ENCODE measurements around the gene SIAE.

- TF ChIP-seq CTCF (IDR thresholded peaks at IDR 0.05) (no peak), POLR2AphosphoS5 (IDR thresholded peaks at IDR 0.05) (no peak)
Measured at GRCh38 chr11:124611064-124611463, 62.5 kb downstream of the SIAE start, which contains the start of gene PANX3.

Data from suprapubic skin (tissue), 3 donors.